CD4-positive, alpha-beta T cell treated with Interleukin-2 at 100 ng/mL for 4 hours (primary cell): ENCODE results near the gene FRRS1.

ENCODE experiments used
- DNase-seq: peaks from one replicate; pipeline ENCODE4 v3.0.0-alpha.2; 2020; ENCODE audit warnings: low spot score

Gene FRRS1

GRCh38 chr1:99675994-99676393, 90.4 kb downstream of the FRRS1 start:
- no peak for DNase-seq

- DNase-seq, result no peak
These were observed 91.1 kb downstream of the FRRS1 start for GRCh38 chr1:99675292-99675691.

GRCh38 chr1:99674115-99675064, 92.0 kb downstream of the FRRS1 start:
- no peak for DNase-seq

GRCh38 chr1:99673315-99673714, 93.1 kb downstream of the FRRS1 start:
- DNase-seq, result no peak

- no peak for DNase-seq
These were observed 93.8 kb downstream of the FRRS1 start for GRCh38 chr1:99672530-99673213.

GRCh38 chr1:99672038-99672437, 94.4 kb downstream of the FRRS1 start:
- no peak for DNase-seq

GRCh38 chr1:99670583-99670982, 95.9 kb downstream of the FRRS1 start:
- no peak for DNase-seq

GRCh38 chr1:99669821-99670220, 96.6 kb downstream of the FRRS1 start:
- DNase-seq, result no peak

- DNase-seq, result no peak
These were observed 97.1 kb downstream of the FRRS1 start for GRCh38 chr1:99669376-99669775.

GRCh38 chr1:99665212-99665611, 101.2 kb downstream of the FRRS1 start:
- no peak for DNase-seq

GRCh38 chr1:99663501-99663900, 102.9 kb downstream of the FRRS1 start:
- no peak for DNase-seq

- no peak for DNase-seq
These were observed 103.8 kb downstream of the FRRS1 start for GRCh38 chr1:99662539-99663080.

- no peak for DNase-seq
These were observed 104.7 kb downstream of the FRRS1 start for GRCh38 chr1:99661780-99662179.

- DNase-seq, result no peak
These were observed 105.9 kb downstream of the FRRS1 start for GRCh38 chr1:99660496-99660895.

- no peak for DNase-seq
These were observed 106.7 kb downstream of the FRRS1 start for GRCh38 chr1:99659755-99660210.
